ENCODE data around the gene NABP1.

The NABP1 gene

GRCh38 chr2:191713837-191714236 lies 35.9 kb downstream of the NABP1 start:
- Histone ChIP-seq H3K27ac (ENCODE audit: low read depth, low read length) (no peak overlapping the region), H3K36me3 (ENCODE audit: insufficient read depth, low read length) (no peaks in the 10 kb centered on the region), H3K27me3 (ENCODE audit: insufficient read depth, low read length) (no peaks in the 10 kb centered on the region), H3K4me1 (ENCODE audit: insufficient read depth, low read length) (no peaks in the 10 kb centered on the region), H3K9me3 (ENCODE audit: insufficient read depth, low read depth, low read length) (no peaks in the 10 kb centered on the region), H3K4me3 (ENCODE audit: low read length) (no peak overlapping the region), H3K9ac (ENCODE audit: low read depth, low read length) (no peak overlapping the region)
- WGBS, result 96% methylated on average over 1 of the region's 1 CpG

DNA sequence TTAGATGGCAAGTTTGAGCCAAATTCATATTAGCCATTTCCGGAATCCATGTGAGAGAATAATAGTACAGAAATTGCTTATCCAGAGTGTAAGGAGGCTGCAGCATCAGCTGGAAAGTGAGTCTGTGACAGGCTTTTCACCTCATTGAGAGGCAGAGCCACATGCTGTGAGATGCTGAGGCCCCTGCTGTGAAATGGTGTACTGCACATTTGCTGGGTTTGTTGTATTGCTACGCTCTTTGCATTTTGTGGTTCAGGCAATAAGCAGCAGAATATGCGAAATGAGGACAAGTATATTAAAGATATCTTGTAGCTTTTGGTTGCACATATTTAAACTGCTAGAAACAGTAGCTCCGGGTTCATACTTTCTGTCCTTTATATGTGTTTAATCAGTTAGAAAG lies 37.0 kb downstream of the NABP1 start:
- Histone ChIP-seq H3K9me3 (ENCODE audit: insufficient read depth, low read depth, low read length) (no peaks in the 10 kb centered on the region), H3K9ac (ENCODE audit: low read depth, low read length) (no peak overlapping the region), H3K4me1 (ENCODE audit: insufficient read depth, low read length) (no peaks in the 10 kb centered on the region), H3K36me3 (ENCODE audit: insufficient read depth, low read length) (no peaks in the 10 kb centered on the region), H3K27me3 (ENCODE audit: insufficient read depth, low read length) (no peaks in the 10 kb centered on the region), H3K4me3 (ENCODE audit: low read length) (no peak overlapping the region), H3K27ac (ENCODE audit: low read depth, low read length) (no peak overlapping the region)
- 91% methylated on average over 4 of the region's 4 CpGs for WGBS

GRCh38 chr2:191715471-191715870 lies 37.5 kb downstream of the NABP1 start:
- no peaks in the 10 kb centered on the region for H3K4me1 ChIP-seq (ENCODE audit: insufficient read depth, low read length)
- no peaks in the 10 kb centered on the region for H3K27me3 ChIP-seq (ENCODE audit: insufficient read depth, low read length)
- no peaks in the 10 kb centered on the region for H3K36me3 ChIP-seq (ENCODE audit: insufficient read depth, low read length)
- WGBS, result 93% methylated on average over 2 of the region's 2 CpGs
- H3K9ac ChIP-seq (ENCODE audit: low read depth, low read length), result no peak overlapping the region
- H3K9me3 ChIP-seq (ENCODE audit: insufficient read depth, low read depth, low read length), result no peaks in the 10 kb centered on the region
- H3K27ac ChIP-seq (ENCODE audit: low read depth, low read length), result no peak overlapping the region
- no peak overlapping the region for H3K4me3 ChIP-seq (ENCODE audit: low read length)

DNA sequence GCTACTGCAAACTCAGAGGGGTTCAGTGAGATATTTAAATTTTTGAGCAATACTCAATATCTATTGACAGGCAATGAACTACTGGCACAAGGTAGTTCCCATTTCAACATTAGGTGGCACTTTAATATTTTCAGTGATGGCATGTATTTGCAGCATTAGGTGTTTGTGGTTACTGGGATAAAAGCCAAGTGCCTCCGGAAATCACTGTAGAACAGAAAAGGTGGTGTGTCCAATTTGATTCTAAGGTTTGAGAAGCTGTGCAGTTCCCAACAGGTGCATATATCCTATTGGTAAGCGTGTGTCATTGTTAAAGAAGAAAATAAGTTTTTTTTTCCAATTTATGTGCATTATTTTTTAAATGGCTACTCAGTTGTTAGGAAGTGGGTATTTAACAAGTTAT lies 41.3 kb downstream of the NABP1 start:
- Histone ChIP-seq H3K27ac (ENCODE audit: low read depth, low read length) (no peak overlapping the region), H3K36me3 (ENCODE audit: insufficient read depth, low read length) (no peaks in the 10 kb centered on the region), H3K4me3 (ENCODE audit: low read length) (no peak overlapping the region), H3K27me3 (ENCODE audit: insufficient read depth, low read length) (no peaks in the 10 kb centered on the region), H3K9ac (ENCODE audit: low read depth, low read length) (no peak overlapping the region), H3K4me1 (ENCODE audit: insufficient read depth, low read length) (peaks cover 5% of the 10 kb centered on the region; the same call in 1 of the 2 replicates), H3K9me3 (ENCODE audit: insufficient read depth, low read depth, low read length) (no peaks in the 10 kb centered on the region)
- WGBS, result 91% methylated on average over 2 of the region's 2 CpGs

DNA sequence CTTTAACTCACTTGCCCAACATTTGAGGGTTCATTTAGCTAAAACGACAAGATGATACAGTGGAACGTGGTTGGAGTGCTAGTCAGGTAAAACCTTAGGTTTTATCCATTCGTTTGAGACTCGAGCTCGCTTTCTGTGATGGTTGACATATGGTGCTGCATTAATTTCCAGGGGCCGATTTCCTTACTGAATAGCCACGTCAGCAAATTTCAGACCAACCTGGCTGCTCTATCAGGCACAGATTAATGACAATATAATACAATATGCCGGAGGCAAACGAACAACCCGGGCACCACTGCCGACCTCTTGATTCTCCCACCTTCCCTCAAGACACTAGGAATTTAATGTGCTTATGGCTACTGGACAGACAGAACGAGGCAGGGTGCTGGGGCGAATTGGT lies 42.0 kb downstream of the NABP1 start:
- no peaks in the 10 kb centered on the region for H3K36me3 ChIP-seq (ENCODE audit: insufficient read depth, low read length)
- WGBS, result 98% methylated on average over 13 of the region's 13 CpGs
- no peaks in the 10 kb centered on the region for H3K27me3 ChIP-seq (ENCODE audit: insufficient read depth, low read length)
- no peaks in the 10 kb centered on the region for H3K9me3 ChIP-seq (ENCODE audit: insufficient read depth, low read depth, low read length)
- H3K4me3 ChIP-seq (ENCODE audit: low read length), result no peak overlapping the region
- peaks cover 5% of the 10 kb centered on the region; the same call in 1 of the 2 replicates for H3K4me1 ChIP-seq (ENCODE audit: insufficient read depth, low read length)
- H3K9ac ChIP-seq (ENCODE audit: low read depth, low read length), result no peak overlapping the region
- no peak overlapping the region for H3K27ac ChIP-seq (ENCODE audit: low read depth, low read length)

- Histone ChIP-seq H3K4me1 (ENCODE audit: insufficient read depth, low read length) (peaks cover 5% of the 10 kb centered on the region; the same call in 1 of the 2 replicates), H3K27me3 (ENCODE audit: insufficient read depth, low read length) (no peaks in the 10 kb centered on the region), H3K36me3 (ENCODE audit: insufficient read depth, low read length) (no peaks in the 10 kb centered on the region), H3K9ac (ENCODE audit: low read depth, low read length) (no peak overlapping the region), H3K27ac (ENCODE audit: low read depth, low read length) (no peak overlapping the region), H3K9me3 (ENCODE audit: insufficient read depth, low read depth, low read length) (no peaks in the 10 kb centered on the region), H3K4me3 (ENCODE audit: low read length) (no peak overlapping the region)
- 12% methylated on average over 2 of the region's 2 CpGs for WGBS
Measured at GRCh38 chr2:191721331-191721730, 43.4 kb downstream of the NABP1 start.

GRCh38 chr2:191724015-191724414 lies 46.1 kb downstream of the NABP1 start:
- no peaks in the 10 kb centered on the region for H3K27me3 ChIP-seq (ENCODE audit: insufficient read depth, low read length)
- no peak overlapping the region for H3K27ac ChIP-seq (ENCODE audit: low read depth, low read length)
- H3K9me3 ChIP-seq (ENCODE audit: insufficient read depth, low read depth, low read length), result no peaks in the 10 kb centered on the region
- H3K4me1 ChIP-seq (ENCODE audit: insufficient read depth, low read length), result peaks cover 5% of the 10 kb centered on the region
- H3K9ac ChIP-seq (ENCODE audit: low read depth, low read length), result no peak overlapping the region
- H3K36me3 ChIP-seq (ENCODE audit: insufficient read depth, low read length), result no peaks in the 10 kb centered on the region
- WGBS, result 83% methylated on average over 1 of the region's 1 CpG
- H3K4me3 ChIP-seq (ENCODE audit: low read length), result no peak overlapping the region

GRCh38 chr2:191728750-191729624 lies 51.1 kb downstream of the NABP1 start:
- 64% methylated on average over 4 of the region's 5 CpGs for WGBS
- H3K27ac ChIP-seq (ENCODE audit: low read depth, low read length), result no peak overlapping the region

DNA sequence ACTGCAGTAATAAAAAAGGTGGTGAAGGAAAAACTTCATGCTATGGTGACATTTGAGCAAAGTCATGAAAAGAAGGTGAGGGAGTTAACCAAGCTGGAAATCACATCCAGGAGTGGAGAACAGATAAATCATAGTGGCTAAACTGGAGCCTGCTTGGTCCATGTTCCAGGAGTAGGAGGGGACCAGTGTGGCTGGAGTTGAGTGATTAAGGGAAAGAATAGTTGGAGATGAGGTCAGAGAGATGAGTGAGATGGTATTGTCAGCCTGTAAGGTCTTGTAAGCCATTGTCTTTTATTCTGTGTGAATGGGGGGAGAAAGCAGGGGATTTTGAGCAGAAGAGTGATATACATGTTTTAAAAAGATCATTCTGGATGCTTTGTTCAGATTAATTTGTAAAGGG lies 52.3 kb downstream of the NABP1 start:
- H3K27me3 ChIP-seq (ENCODE audit: insufficient read depth, low read length), result no peaks in the 10 kb centered on the region
- H3K9me3 ChIP-seq (ENCODE audit: insufficient read depth, low read depth, low read length), result no peaks in the 10 kb centered on the region

More at GRCh38 chr2:191728750-191729624, 51.1 kb downstream of the NABP1 start:
- H3K9me3 ChIP-seq (ENCODE audit: insufficient read depth, low read depth, low read length), result no peaks in the 10 kb centered on the region
- H3K4me1 ChIP-seq (ENCODE audit: insufficient read depth, low read length), result peaks cover 8% of the 10 kb centered on the region
- no peaks in the 10 kb centered on the region for H3K27me3 ChIP-seq (ENCODE audit: insufficient read depth, low read length)
- H3K9ac ChIP-seq (ENCODE audit: low read depth, low read length), result no peak overlapping the region
- H3K36me3 ChIP-seq (ENCODE audit: insufficient read depth, low read length), result no peaks in the 10 kb centered on the region
- H3K4me3 ChIP-seq (ENCODE audit: low read length), result no peak overlapping the region

More for the DNA sequence above, 52.3 kb downstream of the NABP1 start:
- no peak overlapping the region for H3K9ac ChIP-seq (ENCODE audit: low read depth, low read length)
- no peak overlapping the region for H3K27ac ChIP-seq (ENCODE audit: low read depth, low read length)
- no peak overlapping the region for H3K4me3 ChIP-seq (ENCODE audit: low read length)
- peaks cover 8% of the 10 kb centered on the region for H3K4me1 ChIP-seq (ENCODE audit: insufficient read depth, low read length)
- H3K36me3 ChIP-seq (ENCODE audit: insufficient read depth, low read length), result no peaks in the 10 kb centered on the region
